Measurements from ENCODE around the gene APBB2. TPM values are rescaled to one million over a fixed set of nuclear protein-coding genes. Genes with fewer than 3 reads are reported as not detected.

APBB2 gene
- polyA plus RNA-seq, 3 donors = 0.15 to 0.33 TPM; not detected in 1

DNA sequence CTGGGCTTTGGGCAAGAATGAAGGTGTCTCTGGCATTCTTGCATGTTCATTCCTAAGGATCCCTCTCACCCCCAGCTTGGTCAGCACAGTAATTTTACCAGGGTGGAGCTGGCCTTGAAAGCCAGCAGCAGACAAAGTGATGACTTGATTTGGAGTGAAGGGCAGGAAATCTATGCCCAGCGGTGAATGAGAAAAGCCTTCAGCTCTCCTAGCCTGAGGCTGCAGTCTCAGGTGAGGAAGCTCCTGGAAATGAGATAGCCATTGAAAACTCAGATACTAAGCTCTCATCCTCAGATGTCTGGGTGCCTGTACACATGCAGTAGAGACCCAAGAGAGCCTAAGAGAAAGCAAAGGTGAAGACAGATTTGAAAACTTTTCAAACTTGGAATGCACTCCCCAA, 31.6 kb upstream of the APBB2 start:
- Histone ChIP-seq H3K27ac (ENCODE audit: low read depth in 1 of 2, low read length in 2 of 2) (no peak overlapping the region), H3K4me1 (ENCODE audit: control insufficient read depth in 1 of 2, insufficient read depth in 2 of 2, low read length in 2 of 2) (no peaks in the 10 kb centered on the region), H3K4me3 (replicated peaks in 1 of 3; ENCODE audit: low read depth in 2 of 3, low read length in 3 of 3) (no peak overlapping the region), H3K79me2 (ENCODE audit: insufficient read depth, low read length) (no peaks in the 10 kb centered on the region), H4K20me1 (ENCODE audit: insufficient read depth, low read length) (no peaks in the 10 kb centered on the region), H3K4me2 (replicated peaks; ENCODE audit: extremely low read depth, low read length, poor library complexity, severe bottlenecking) (no peak overlapping the region), H3K9me3 (replicated peaks in 1 of 2; ENCODE audit: control insufficient read depth in 1 of 2, insufficient read depth in 1 of 2, low read length in 2 of 2) (no peaks in the 10 kb centered on the region), H3K9ac (ENCODE audit: insufficient read depth, low read length, poor library complexity, severe bottlenecking) (no peak overlapping the region), H3K27me3 (ENCODE audit: control insufficient read depth in 2 of 2, insufficient read depth in 2 of 2, low read length in 2 of 2) (peaks cover 0 to 3% of the 10 kb centered on the region in 2 donors), H3K36me3 (replicated peaks in 1 of 2; ENCODE audit: control insufficient read depth in 1 of 2, insufficient read depth in 2 of 2, low read length in 2 of 2) (no peaks in the 10 kb centered on the region), H2AFZ (ENCODE audit: insufficient read depth, low read depth, low read length, poor library complexity, severe bottlenecking) (no peak overlapping the region)
- intact Hi-C loops (cut with micrococcal nuclease) = no loop called here
- Mint-ChIP-seq H3K4me3 (no peak overlapping the region), H3K27ac (no peak overlapping the region), H3K4me1 (no peaks in the 10 kb centered on the region), H3K9me3 (peaks cover 0 to 2% (median 0%) of the 10 kb centered on the region in 7 donors), H3K27me3 (ENCODE audit: low read depth in 3 of 3) (peaks cover 4 to 31% (median 16%) of the 10 kb centered on the region in 3 donors), H3K36me3 (no peaks in the 10 kb centered on the region)
- TF ChIP-seq, protein P1, sequence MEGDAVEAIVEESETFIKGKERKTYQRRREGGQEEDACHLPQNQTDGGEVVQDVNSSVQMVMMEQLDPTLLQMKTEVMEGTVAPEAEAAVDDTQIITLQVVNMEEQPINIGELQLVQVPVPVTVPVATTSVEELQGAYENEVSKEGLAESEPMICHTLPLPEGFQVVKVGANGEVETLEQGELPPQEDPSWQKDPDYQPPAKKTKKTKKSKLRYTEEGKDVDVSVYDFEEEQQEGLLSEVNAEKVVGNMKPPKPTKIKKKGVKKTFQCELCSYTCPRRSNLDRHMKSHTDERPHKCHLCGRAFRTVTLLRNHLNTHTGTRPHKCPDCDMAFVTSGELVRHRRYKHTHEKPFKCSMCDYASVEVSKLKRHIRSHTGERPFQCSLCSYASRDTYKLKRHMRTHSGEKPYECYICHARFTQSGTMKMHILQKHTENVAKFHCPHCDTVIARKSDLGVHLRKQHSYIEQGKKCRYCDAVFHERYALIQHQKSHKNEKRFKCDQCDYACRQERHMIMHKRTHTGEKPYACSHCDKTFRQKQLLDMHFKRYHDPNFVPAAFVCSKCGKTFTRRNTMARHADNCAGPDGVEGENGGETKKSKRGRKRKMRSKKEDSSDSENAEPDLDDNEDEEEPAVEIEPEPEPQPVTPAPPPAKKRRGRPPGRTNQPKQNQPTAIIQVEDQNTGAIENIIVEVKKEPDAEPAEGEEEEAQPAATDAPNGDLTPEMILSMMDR (IDR thresholded peaks at IDR 0.05) = no peak
- WGBS (ENCODE audit: insufficient coverage) = 100% methylated on average over 1 of the region's 1 CpG
- no peak for DNase-seq

DNA sequence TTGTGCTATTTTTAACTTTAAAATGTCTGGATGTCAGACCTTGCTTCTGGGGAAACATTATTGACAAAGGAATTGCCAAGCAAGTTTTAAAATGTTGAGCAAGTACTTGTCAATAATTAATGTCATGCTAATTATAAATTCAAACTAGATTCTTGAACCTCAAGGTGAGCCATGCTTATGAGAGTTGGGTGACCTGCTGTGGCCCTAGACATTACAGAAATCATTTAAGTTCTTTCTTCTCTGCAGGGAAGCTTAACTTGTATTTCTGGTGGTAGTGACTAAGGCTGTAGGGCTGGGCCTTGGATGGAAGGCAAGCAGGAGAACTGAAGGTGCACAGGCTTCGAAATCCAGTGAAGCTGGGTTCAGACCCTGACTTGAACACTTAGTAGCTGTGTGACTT, 27.6 kb upstream of the APBB2 start:
- H3K4me1 ChIP-seq (ENCODE audit: control insufficient read depth in 1 of 2, insufficient read depth in 2 of 2, low read length in 2 of 2) = no peaks in the 10 kb centered on the region
- no peak overlapping the region for H3K4me3 Mint-ChIP-seq

More for the DNA sequence above, 27.6 kb upstream of the APBB2 start:
- H3K9me3 ChIP-seq (replicated peaks in 1 of 2; ENCODE audit: control insufficient read depth in 1 of 2, insufficient read depth in 1 of 2, low read length in 2 of 2) = no peaks in the 10 kb centered on the region
- H3K27me3 ChIP-seq (ENCODE audit: control insufficient read depth in 2 of 2, insufficient read depth in 2 of 2, low read length in 2 of 2) = peaks cover 0 to 3% of the 10 kb centered on the region in 2 donors
- Mint-ChIP-seq H3K4me1 (no peaks in the 10 kb centered on the region), H3K9me3 (peaks cover 0 to 2% (median 0%) of the 10 kb centered on the region in 7 donors), H3K27ac (no peak overlapping the region), H3K36me3 (no peaks in the 10 kb centered on the region), H3K27me3 (ENCODE audit: low read depth in 3 of 3) (peaks cover 2 to 15% (median 12%) of the 10 kb centered on the region in 3 donors)
- WGBS (ENCODE audit: insufficient coverage) = 89% methylated on average over 1 of the region's 1 CpG
- H3K79me2 ChIP-seq (ENCODE audit: insufficient read depth, low read length) = no peaks in the 10 kb centered on the region
- no peak overlapping the region for H3K4me3 ChIP-seq (replicated peaks in 1 of 3; ENCODE audit: low read depth in 2 of 3, low read length in 3 of 3)
- H2AFZ ChIP-seq (ENCODE audit: insufficient read depth, low read depth, low read length, poor library complexity, severe bottlenecking) = no peak overlapping the region
- no peak overlapping the region for H3K27ac ChIP-seq (ENCODE audit: low read depth in 1 of 2, low read length in 2 of 2)
- no peaks in the 10 kb centered on the region for H4K20me1 ChIP-seq (ENCODE audit: insufficient read depth, low read length)
- H3K9ac ChIP-seq (ENCODE audit: insufficient read depth, low read length, poor library complexity, severe bottlenecking) = no peak overlapping the region
- TF ChIP-seq, protein P1 (IDR thresholded peaks at IDR 0.05) = no peak
- intact Hi-C loops (cut with micrococcal nuclease) = no loop called here
- H3K36me3 ChIP-seq (replicated peaks in 1 of 2; ENCODE audit: control insufficient read depth in 1 of 2, insufficient read depth in 2 of 2, low read length in 2 of 2) = no peaks in the 10 kb centered on the region
- DNase-seq = no peak
- no peak overlapping the region for H3K4me2 ChIP-seq (replicated peaks; ENCODE audit: extremely low read depth, low read length, poor library complexity, severe bottlenecking)
